HEK293 (cell line): ENCODE data around the gene GLI1.

ENCODE experiments used
- CTCF ChIA-PET: fragments of 350-600 bp; formaldehyde crosslinking; extraction: SDS; loops from one replicate; lab custom pipeline; 2021; ENCODE audit warnings: antibody characterized with exemption; lab: Yijun Ruan, JAX
- POLR2A ChIA-PET: fragments of 300-600 bp; formaldehyde crosslinking; extraction: SDS; loops from one replicate; lab custom pipeline; 2020; ENCODE audit warnings: antibody characterized with exemption, inconsistent platforms; lab: Yijun Ruan, JAX
- H3K27ac ChIP-seq: fragments of 200-500 bp; sonication (Bioruptor generic); 2 replicates; pipeline ENCODE4 v1.5.1; 2014; ENCODE audit warnings: low read depth, low read length, control low read depth, inconsistent platforms; ENCODE audit errors: extremely low read depth
- H3K36me3 ChIP-seq, 2 experiments: fragments of 200-500 bp in 1 of 2; sonication (Bioruptor generic) in 1 of 2; 1 replicate in 1 of 2; 2 replicates in 1 of 2; pipeline ENCODE4 v1.5.1; 2014 to 2017; ENCODE audit warnings: inconsistent platforms in 2 of 2, low read length in 2 of 2; ENCODE audit not compliant: control insufficient read depth in 2 of 2, insufficient read depth in 1 of 2
- H3K4me1 ChIP-seq: fragments of 200-500 bp; sonication (Bioruptor generic); 2 replicates; pipeline ENCODE4 v1.5.1; 2014; ENCODE audit warnings: mild to moderate bottlenecking, low read length, inconsistent platforms; ENCODE audit not compliant: control insufficient read depth, insufficient read depth
- H3K4me3 ChIP-seq: 2 replicates; pipeline ENCODE4 v1.5.1; 2011; ENCODE audit warnings: low read depth, mild to moderate bottlenecking, control low read depth, low read length, moderate library complexity
- H3K9me3 ChIP-seq: fragments of 200-500 bp; sonication (Bioruptor generic); 2 replicates; pipeline ENCODE4 v1.5.1; 2014; ENCODE audit warnings: low read depth, low read length, inconsistent platforms; ENCODE audit not compliant: control insufficient read depth, insufficient read depth
- GLI4 ChIP-seq: fragments of 450-650 bp; formaldehyde crosslinking; IDR thresholded peaks from 2 replicates; pipeline ENCODE4 v1.5.1; 2016; ENCODE audit warnings: missing biosample characterization, missing genetic modification characterization
- HOXC10 ChIP-seq: sonication (generic); formaldehyde crosslinking; IDR thresholded peaks from 2 replicates; pipeline ENCODE4 v1.8.1; 2023; ENCODE audit warnings: mild to moderate bottlenecking, missing genetic modification reagents
- OSR2 ChIP-seq: fragments of 450-650 bp; formaldehyde crosslinking; IDR thresholded peaks from 2 replicates; pipeline ENCODE4 v1.5.1; 2016; ENCODE audit warnings: missing biosample characterization, missing genetic modification characterization
- PRDM1 ChIP-seq: fragments of 450-650 bp; formaldehyde crosslinking; IDR thresholded peaks from 2 replicates; pipeline ENCODE4; 2016; ENCODE audit warnings: missing biosample characterization, missing genetic modification characterization
- SETDB1 ChIP-seq: IDR thresholded peaks from one replicate; pipeline ENCODE4 v1.6.1; 2017; ENCODE audit warnings: mild to moderate bottlenecking, low read length, moderate library complexity, mixed read lengths; ENCODE audit not compliant: insufficient read length
- TCF7L2 ChIP-seq: IDR thresholded peaks from 2 replicates; pipeline ENCODE4 v1.6.1; 2011; ENCODE audit warnings: low read depth, mild to moderate bottlenecking, inconsistent platforms, low read length, moderate library complexity, borderline replicate concordance
- ZBTB17 ChIP-seq: fragments of 450-650 bp; formaldehyde crosslinking; IDR thresholded peaks from 2 replicates; pipeline ENCODE4 v1.5.1; 2016; ENCODE audit warnings: missing biosample characterization, missing genetic modification characterization
- ZFHX2 ChIP-seq: fragments of 450-650 bp; formaldehyde crosslinking; conservative IDR thresholded peaks from 2 replicates; pipeline ENCODE4 v1.5.1; 2016; ENCODE audit warnings: missing biosample characterization, missing genetic modification characterization
- ZNF114 ChIP-seq: fragments of 450-650 bp; formaldehyde crosslinking; IDR thresholded peaks from 2 replicates; pipeline ENCODE4 v1.5.0; 2017; ENCODE audit warnings: missing biosample characterization, missing genetic modification characterization
- ZNF19 ChIP-seq: fragments of 450-650 bp; formaldehyde crosslinking; IDR thresholded peaks from 2 replicates; pipeline ENCODE4; 2016; ENCODE audit warnings: missing biosample characterization, missing genetic modification characterization, low read depth
- ZNF239 ChIP-seq: fragments of 450-650 bp; formaldehyde crosslinking; IDR thresholded peaks from 2 replicates; pipeline ENCODE4 v1.5.1; 2016; ENCODE audit warnings: missing biosample characterization, missing genetic modification characterization
- ZNF510 ChIP-seq: fragments of 450-650 bp; formaldehyde crosslinking; IDR thresholded peaks from 2 replicates; pipeline ENCODE4 v1.5.1; 2018; ENCODE audit warnings: mild to moderate bottlenecking, missing genetic modification characterization, missing biosample characterization; ENCODE audit not compliant: insufficient replicate concordance
- ZNF529 ChIP-seq: fragments of 450-650 bp; formaldehyde crosslinking; IDR thresholded peaks from 2 replicates; pipeline ENCODE4 v1.5.1; 2017; ENCODE audit warnings: missing genetic modification characterization, missing biosample characterization; ENCODE audit not compliant: insufficient replicate concordance
- ZNF558 ChIP-seq: fragments of 450-650 bp; formaldehyde crosslinking; IDR thresholded peaks from 2 replicates; pipeline ENCODE4 v1.5.1; 2016; ENCODE audit warnings: missing biosample characterization, missing genetic modification characterization
- ZNF560 ChIP-seq: fragments of 450-650 bp; formaldehyde crosslinking; IDR thresholded peaks from 2 replicates; pipeline ENCODE4 v1.5.1; 2017; ENCODE audit warnings: missing biosample characterization, missing genetic modification characterization, borderline replicate concordance
- ZNF654 ChIP-seq: fragments of 450-650 bp; formaldehyde crosslinking; IDR thresholded peaks from 2 replicates; pipeline ENCODE4 v1.5.1; 2016; ENCODE audit warnings: low read depth, missing biosample characterization, missing genetic modification characterization
- TF ChIP-seq, protein P1 (sequence below): fragments of 450-650 bp; formaldehyde crosslinking; IDR thresholded peaks from 2 replicates; pipeline ENCODE4 v1.5.1; 2016; ENCODE audit warnings: missing biosample characterization, missing genetic modification characterization
- TF ChIP-seq, protein P2 (sequence below): fragments of 450-650 bp; formaldehyde crosslinking; IDR thresholded peaks from 2 replicates; pipeline ENCODE4 v1.5.1; 2016; ENCODE audit warnings: missing biosample characterization, missing genetic modification characterization
- TF ChIP-seq, protein P3 (sequence below): fragments of 450-650 bp; formaldehyde crosslinking; IDR thresholded peaks from 2 replicates; pipeline ENCODE4 v1.5.1; 2016; ENCODE audit warnings: missing biosample characterization, missing genetic modification characterization
- TF ChIP-seq, protein P4 (sequence below): fragments of 450-650 bp; formaldehyde crosslinking; conservative IDR thresholded peaks from 2 replicates; pipeline ENCODE4 v1.5.1; 2016; ENCODE audit warnings: low read depth, missing biosample characterization, missing genetic modification characterization

Gene GLI1

DNA sequence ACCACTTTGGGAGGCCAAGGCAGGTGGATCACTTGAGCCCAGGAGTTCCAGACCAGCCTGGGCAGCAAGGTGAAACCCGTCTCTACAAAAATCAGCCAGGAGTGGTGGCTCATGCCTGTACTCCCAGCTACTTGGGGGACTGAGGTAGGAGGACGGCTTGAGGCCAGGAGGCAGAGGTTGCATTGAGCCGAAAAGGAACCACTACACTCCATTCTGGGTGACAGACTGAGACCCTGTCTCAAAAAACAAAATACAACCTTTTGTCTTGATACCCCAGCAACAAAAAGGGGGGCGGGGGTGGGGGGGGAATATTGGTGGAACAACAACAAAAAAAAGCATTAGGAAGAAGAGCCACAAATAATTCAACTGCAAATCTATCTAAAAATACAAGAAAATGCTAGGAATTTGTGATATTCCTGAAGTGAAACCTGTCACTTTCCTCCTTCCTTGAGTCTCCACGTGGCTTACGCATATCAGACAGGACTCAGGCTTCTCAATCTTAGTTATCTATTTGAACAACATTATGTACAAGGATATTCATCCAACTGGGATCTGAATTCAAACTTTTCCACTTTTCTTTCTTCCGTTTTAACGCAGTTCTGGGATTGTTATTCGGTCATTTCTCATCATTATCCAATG, 30.0 kb upstream of the GLI1 start:
- no peaks in the 10 kb centered on the region for H3K9me3 ChIP-seq
- H3K4me3 ChIP-seq: peak overlapping the region; percentile 47
- peak overlapping the region; percentile 88 for H3K27ac ChIP-seq
- CTCF ChIA-PET: interaction anchor here (0.8 to 2.6 kb wide), 7 partner anchors 8 to 152 kb away, joined by 3 to 17 read pairs (median 4); partner anchors contain the start of genes GLI1 and INHBE
- TF ChIP-seq ZNF114 (no peak), TCF7L2 (no peak), SETDB1 (no peak), ZNF19 (tag by site-specific recombination) (no peak), ZNF510 (tag by site-specific recombination) (no peak), ZNF560 (tag by site-specific recombination) (no peak), PRDM1 (tag by site-specific recombination) (0 out of 2 replicates have a peak, but pooled peaks have one; percentile 17), ZBTB17 (0 out of 2 replicates have a peak, but pooled peaks have one; percentile 36), GLI4 (tag by site-specific recombination) (no peak)
- TF ChIP-seq, protein P1, sequence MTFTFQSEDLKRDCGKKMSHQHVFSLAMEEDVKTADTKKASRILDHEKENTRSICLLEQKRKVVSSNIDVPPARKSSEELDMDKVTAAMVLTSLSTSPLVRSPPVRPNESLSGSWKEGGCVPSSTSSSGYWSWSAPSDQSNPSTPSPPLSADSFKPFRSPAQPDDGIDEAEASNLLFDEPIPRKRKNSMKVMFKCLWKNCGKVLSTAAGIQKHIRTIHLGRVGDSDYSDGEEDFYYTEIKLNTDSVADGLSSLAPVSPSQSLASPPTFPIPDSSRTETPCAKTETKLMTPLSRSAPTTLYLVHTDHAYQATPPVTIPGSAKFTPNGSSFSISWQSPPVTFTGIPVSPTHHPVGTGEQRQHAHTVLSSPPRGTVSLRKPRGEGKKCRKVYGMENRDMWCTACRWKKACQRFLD (tag by site-specific recombination): no peak
- TF ChIP-seq, protein P2, sequence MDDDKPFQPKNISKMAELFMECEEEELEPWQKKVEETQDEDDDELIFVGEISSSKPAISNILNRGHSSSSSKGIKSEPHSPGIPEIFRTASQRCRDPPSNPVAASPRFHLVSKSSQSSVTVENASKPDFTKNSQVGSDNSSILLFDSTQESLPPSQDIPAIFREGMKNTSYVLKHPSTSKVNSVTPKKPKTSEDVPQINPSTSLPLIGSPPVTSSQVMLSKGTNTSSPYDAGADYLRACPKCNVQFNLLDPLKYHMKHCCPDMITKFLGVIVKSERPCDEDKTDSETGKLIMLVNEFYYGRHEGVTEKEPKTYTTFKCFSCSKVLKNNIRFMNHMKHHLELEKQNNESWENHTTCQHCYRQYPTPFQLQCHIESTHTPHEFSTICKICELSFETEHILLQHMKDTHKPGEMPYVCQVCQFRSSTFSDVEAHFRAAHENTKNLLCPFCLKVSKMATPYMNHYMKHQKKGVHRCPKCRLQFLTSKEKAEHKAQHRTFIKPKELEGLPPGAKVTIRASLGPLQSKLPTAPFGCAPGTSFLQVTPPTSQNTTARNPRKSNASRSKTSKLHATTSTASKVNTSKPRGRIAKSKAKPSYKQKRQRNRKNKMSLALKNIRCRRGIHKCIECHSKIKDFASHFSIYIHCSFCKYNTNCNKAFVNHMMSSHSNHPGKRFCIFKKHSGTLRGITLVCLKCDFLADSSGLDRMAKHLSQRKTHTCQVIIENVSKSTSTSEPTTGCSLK (tag by site-specific recombination): no peak
- POLR2A ChIA-PET: interaction anchor here (0.5 to 1.2 kb wide), 5 partner anchors 17 to 264 kb away, joined by 3 to 6 read pairs (median 4); no protein-coding TSS in a partner anchor
- no peaks in the 10 kb centered on the region; the same call in 1 of the 2 replicates for H3K4me1 ChIP-seq
- peaks cover 3 to 8% of the 10 kb centered on the region in 2 experiments; a peak in 2 of 3 replicates for H3K36me3 ChIP-seq

DNA sequence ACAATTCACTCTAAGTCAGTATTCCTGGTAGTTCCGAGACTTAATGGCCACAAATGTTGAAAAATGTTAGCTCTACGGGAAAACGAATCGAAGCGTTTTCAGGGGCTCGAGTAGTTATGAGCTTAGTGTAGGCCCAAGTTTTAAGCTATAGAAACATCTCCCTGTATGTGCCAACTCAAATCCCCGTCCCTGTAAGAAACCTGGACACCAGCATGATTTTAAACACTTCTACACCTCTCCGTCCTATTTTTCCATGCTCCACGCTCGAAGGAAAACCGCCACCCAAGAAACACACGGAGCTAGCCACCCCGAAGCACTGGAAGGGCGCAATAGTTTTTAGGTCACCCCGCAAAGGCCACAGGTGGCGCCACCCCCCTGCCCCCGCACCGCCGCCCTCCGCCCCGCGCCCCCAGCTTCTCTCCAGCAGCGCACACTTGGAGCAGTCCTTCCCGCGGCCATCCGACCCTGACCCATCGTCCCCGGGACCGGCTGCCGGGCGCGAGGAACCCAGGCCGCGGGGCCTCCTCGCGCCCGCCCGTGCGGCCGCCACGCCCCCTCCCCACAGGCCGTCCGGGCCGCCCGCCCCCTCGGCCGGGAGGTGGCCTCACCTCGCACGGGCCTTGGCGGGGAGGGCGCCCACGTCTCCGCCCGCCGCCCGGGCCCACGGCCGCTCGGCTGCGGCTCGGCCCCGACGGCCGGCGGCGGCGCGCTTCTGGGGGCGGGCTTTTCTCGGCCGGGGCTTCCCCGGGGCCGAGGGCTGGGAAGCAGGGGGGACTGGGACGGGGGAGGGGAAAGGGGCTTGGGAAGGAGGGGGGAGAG, 29.3 kb upstream of the GLI1 start:
- Histone ChIP-seq H3K36me3 (peaks cover 2 to 8% of the 10 kb centered on the region in 2 experiments; a peak in 2 of 3 replicates), H3K4me1 (no peaks in the 10 kb centered on the region; the same call in 1 of the 2 replicates), H3K9me3 (no peaks in the 10 kb centered on the region), H3K27ac (peak overlapping the region; percentile 88), H3K4me3 (peak overlapping the region; percentile 47)
- POLR2A ChIA-PET: interaction anchor here (0.5 to 1.2 kb wide), 6 partner anchors 18 to 263 kb away, joined by 3 to 6 read pairs (median 4); partner anchors contain the start of gene SHMT2
- CTCF ChIA-PET: interaction anchor here (0.8 to 2.6 kb wide), 7 partner anchors 9 to 153 kb away, joined by 3 to 17 read pairs (median 4); partner anchors contain the start of genes GLI1 and INHBE
- TF ChIP-seq ZFHX2 (tag by site-specific recombination): no peak
- no peak for TF ChIP-seq OSR2
- TF ChIP-seq ZNF654 (tag by site-specific recombination): no peak; the same call in 1 of the 2 replicates
- no peak for TF ChIP-seq ZNF239 (tag by site-specific recombination)
- TF ChIP-seq HOXC10: peak; percentile 67; the same call in 1 of the 2 replicates
- no peak for TF ChIP-seq ZNF529
- TF ChIP-seq, protein P3, sequence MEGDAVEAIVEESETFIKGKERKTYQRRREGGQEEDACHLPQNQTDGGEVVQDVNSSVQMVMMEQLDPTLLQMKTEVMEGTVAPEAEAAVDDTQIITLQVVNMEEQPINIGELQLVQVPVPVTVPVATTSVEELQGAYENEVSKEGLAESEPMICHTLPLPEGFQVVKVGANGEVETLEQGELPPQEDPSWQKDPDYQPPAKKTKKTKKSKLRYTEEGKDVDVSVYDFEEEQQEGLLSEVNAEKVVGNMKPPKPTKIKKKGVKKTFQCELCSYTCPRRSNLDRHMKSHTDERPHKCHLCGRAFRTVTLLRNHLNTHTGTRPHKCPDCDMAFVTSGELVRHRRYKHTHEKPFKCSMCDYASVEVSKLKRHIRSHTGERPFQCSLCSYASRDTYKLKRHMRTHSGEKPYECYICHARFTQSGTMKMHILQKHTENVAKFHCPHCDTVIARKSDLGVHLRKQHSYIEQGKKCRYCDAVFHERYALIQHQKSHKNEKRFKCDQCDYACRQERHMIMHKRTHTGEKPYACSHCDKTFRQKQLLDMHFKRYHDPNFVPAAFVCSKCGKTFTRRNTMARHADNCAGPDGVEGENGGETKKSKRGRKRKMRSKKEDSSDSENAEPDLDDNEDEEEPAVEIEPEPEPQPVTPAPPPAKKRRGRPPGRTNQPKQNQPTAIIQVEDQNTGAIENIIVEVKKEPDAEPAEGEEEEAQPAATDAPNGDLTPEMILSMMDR (tag by site-specific recombination): peak; percentile 29; the same call in 1 of the 2 replicates
- TF ChIP-seq, protein P4, sequence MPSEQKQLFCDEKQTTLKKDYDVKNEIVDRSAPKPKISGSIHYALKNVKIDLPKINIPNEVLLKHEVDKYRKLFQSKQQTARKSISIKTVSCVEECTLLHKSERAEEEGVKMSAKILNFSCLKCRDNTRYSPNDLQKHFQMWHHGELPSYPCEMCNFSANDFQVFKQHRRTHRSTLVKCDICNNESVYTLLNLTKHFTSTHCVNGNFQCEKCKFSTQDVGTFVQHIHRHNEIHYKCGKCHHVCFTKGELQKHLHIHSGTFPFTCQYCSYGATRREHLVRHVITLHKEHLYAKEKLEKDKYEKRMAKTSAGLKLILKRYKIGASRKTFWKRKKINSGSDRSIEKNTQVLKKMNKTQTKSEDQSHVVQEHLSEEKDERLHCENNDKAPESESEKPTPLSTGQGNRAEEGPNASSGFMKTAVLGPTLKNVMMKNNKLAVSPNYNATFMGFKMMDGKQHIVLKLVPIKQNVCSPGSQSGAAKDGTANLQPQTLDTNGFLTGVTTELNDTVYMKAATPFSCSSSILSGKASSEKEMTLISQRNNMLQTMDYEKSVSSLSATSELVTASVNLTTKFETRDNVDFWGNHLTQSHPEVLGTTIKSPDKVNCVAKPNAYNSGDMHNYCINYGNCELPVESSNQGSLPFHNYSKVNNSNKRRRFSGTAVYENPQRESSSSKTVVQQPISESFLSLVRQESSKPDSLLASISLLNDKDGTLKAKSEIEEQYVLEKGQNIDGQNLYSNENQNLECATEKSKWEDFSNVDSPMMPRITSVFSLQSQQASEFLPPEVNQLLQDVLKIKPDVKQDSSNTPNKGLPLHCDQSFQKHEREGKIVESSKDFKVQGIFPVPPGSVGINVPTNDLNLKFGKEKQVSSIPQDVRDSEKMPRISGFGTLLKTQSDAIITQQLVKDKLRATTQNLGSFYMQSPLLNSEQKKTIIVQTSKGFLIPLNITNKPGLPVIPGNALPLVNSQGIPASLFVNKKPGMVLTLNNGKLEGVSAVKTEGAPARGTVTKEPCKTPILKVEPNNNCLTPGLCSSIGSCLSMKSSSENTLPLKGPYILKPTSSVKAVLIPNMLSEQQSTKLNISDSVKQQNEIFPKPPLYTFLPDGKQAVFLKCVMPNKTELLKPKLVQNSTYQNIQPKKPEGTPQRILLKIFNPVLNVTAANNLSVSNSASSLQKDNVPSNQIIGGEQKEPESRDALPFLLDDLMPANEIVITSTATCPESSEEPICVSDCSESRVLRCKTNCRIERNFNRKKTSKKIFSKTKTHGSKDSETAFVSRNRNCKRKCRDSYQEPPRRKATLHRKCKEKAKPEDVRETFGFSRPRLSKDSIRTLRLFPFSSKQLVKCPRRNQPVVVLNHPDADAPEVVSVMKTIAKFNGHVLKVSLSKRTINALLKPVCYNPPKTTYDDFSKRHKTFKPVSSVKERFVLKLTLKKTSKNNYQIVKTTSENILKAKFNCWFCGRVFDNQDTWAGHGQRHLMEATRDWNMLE (tag by site-specific recombination): no peak
- TF ChIP-seq ZNF558: no peak
